Measurements from ENCODE around the gene BRWD1.

GRCh38 chr21:39327727-39328126 lies 14.3 kb upstream of the BRWD1 start:
- TF ChIP-seq CTCF (CRISPR knock-in tag; IDR thresholded peaks at IDR 0.05) (no peak), JUNB (CRISPR knock-in tag; IDR thresholded peaks at IDR 0.05; ENCODE audit: borderline replicate concordance) (no peak), EP300 (IDR thresholded peaks at IDR 0.05; ENCODE audit: low read depth in 2 of 2, low read length in 2 of 2) (no peak), EP300 (CRISPR knock-in tag; IDR thresholded peaks at IDR 0.05; ENCODE audit: borderline replicate concordance) (no peak), MYC (CRISPR knock-in tag; IDR thresholded peaks at IDR 0.05; ENCODE audit: borderline replicate concordance) (no peak), ZNF280B (CRISPR knock-in tag; IDR thresholded peaks at IDR 0.05; ENCODE audit: borderline replicate concordance) (no peak), YY1 (IDR thresholded peaks at IDR 0.05; ENCODE audit: insufficient read depth, insufficient replicate concordance, low read depth, low read length) (no peak), PLRG1 (conservative IDR thresholded peaks at IDR 0.05) (no peak), ZNF879 (CRISPR knock-in tag; IDR thresholded peaks at IDR 0.05) (no peak), SMARCC2 (IDR thresholded peaks at IDR 0.05) (no peak), ZSCAN30 (CRISPR knock-in tag; IDR thresholded peaks at IDR 0.05) (no peak), ZNF570 (CRISPR knock-in tag; IDR thresholded peaks at IDR 0.05; ENCODE audit: borderline replicate concordance) (no peak)
